Uterus (tissue), 2 donors: Measurements from ENCODE around the gene GRXCR1.

Experiments used
- CTCF ChIP-seq, 4 experiments: fragments of 200-600 bp in 2 of 4; fragments of 450-650 bp in 2 of 4; sonication (generic) in 2 of 4; IDR thresholded peaks; one replicate each; pipeline ENCODE4 v1.5.1; 2016 to 2019; ENCODE audit warnings: antibody characterized with exemption in 4 of 4, mild to moderate bottlenecking in 2 of 4, moderate library complexity in 1 of 4
- POLR2A ChIP-seq, 2 donors: fragments of 450-650 bp; IDR thresholded peaks; one replicate each; pipeline ENCODE4 v1.6.1; 2016; ENCODE audit warnings: antibody characterized with exemption in 2 of 2, mild to moderate bottlenecking in 1 of 2, moderate library complexity in 1 of 2

DNA sequence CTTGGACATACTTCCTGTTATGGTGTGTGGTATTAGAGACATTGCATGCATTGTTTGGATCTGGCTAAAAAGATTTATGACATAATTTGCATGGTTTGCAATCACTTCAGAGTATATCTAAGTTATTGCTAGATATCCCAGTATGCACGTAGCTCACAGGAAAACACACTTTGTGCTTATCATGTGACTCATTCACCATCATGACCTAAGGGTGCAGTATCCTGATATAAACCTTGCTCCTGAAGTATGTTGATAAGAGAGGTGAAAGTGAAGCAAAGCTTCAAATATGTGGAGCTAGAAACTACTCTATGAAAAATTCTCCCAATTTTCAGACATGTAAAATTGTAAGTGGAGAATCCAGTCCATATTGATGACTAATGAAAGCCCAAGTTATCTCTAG, 46.9 kb upstream of the GRXCR1 start:
- TF ChIP-seq POLR2A (IDR thresholded peaks at IDR 0.05) (no peak), CTCF (IDR thresholded peaks at IDR 0.05) (no peak)
